Lower leg skin (tissue), 4 donors: ENCODE results near the gene CCDC146. TPM values are rescaled to one million over a fixed set of nuclear protein-coding genes. Genes with fewer than 3 reads are reported as not detected.

Experiments
- DNase-seq, 2 donors: peaks; one replicate each; pipeline ENCODE4 v3.0.0-alpha.2; 2019; ENCODE audit warnings: low spot score in 2 of 2
- H3K4me3 ChIP-seq: fragments of 200-600 bp; sonication (generic); 2 replicates; pipeline ENCODE4 v1.5.1; 2017; ENCODE audit warnings: mild to moderate bottlenecking, low read depth; ENCODE audit not compliant: poor library complexity, severe bottlenecking
- CTCF ChIP-seq, 3 donors: fragments of 450-650 bp; IDR thresholded peaks; one replicate each; pipeline ENCODE4 v1.5.1; 2016; ENCODE audit warnings: antibody characterized with exemption in 3 of 3, mild to moderate bottlenecking in 3 of 3, moderate library complexity in 2 of 3
- POLR2A ChIP-seq, 2 donors: fragments of 450-650 bp; IDR thresholded peaks; one replicate each; pipeline ENCODE4 v1.6.1; 2016 to 2017; ENCODE audit warnings: antibody characterized with exemption in 2 of 2, mild to moderate bottlenecking in 1 of 2, moderate library complexity in 1 of 2
- WGBS, 2 donors: methylation state at CpG; one replicate each; pipeline ENCODE4 v1.1.5; 2018; 5-methylcytosine and 5-hydroxymethylcytosine counted together
- intact Hi-C: fragments of 100-400 bp; cut with DNase I; formaldehyde crosslinking; loops from one replicate; pipeline ENCODE4 v1.15.0; 2023; ENCODE audit warnings: low total_unique reads
- total RNA-seq, 4 donors: library from RNA; depleted of rRNA; stranded (reverse); fragments of >200 nt; gene quantifications; one replicate each; pipeline ENCODE4 v1.1.0, GENCODE V29; 2016

Gene CCDC146
- total RNA-seq, 4 donors from 2014 or later, result 15.4 to 27.8 (median 20.7) TPM

- H3K4me3 ChIP-seq, result no peak overlapping the region
- 89 to 94% methylated on average over 2 of the region's 2 CpGs for WGBS, 2 donors
- TF ChIP-seq POLR2A (IDR thresholded peaks at IDR 0.05), result no peak
- no peak for TF ChIP-seq CTCF (IDR thresholded peaks at IDR 0.05)
- intact Hi-C loops, result no loop called here
- no peak for DNase-seq
Measured at GRCh38 chr7:77200542-77200941, 78.1 kb downstream of the CCDC146 start.

GRCh38 chr7:77202481-77202976 lies 80.1 kb downstream of the CCDC146 start:
- TF ChIP-seq POLR2A (IDR thresholded peaks at IDR 0.05) (no peak), CTCF (IDR thresholded peaks at IDR 0.05) (no peak)
- DNase-seq, result no peak
- H3K4me3 ChIP-seq, result no peak overlapping the region
- intact Hi-C loops, result no loop called here
- 72 to 83% methylated on average over 4 of the region's 4 CpGs for WGBS, 2 donors

- DNase-seq, result no peak
- intact Hi-C loops, result no loop called here
- WGBS, 2 donors, result 93 to 97% methylated on average over 3 of the region's 3 CpGs
- no peak for TF ChIP-seq CTCF (IDR thresholded peaks at IDR 0.05)
- TF ChIP-seq POLR2A (IDR thresholded peaks at IDR 0.05), result no peak
- no peak overlapping the region for H3K4me3 ChIP-seq
Measured at GRCh38 chr7:77205706-77206105, 83.3 kb downstream of the CCDC146 start.

- intact Hi-C loops, result no loop called here
- no peak for TF ChIP-seq CTCF (IDR thresholded peaks at IDR 0.05)
- no peak overlapping the region for H3K4me3 ChIP-seq
- DNase-seq, result no peak
Measured at GRCh38 chr7:77208416-77208815, 86.0 kb downstream of the CCDC146 start.

GRCh38 chr7:77209479-77210139 lies 87.2 kb downstream of the CCDC146 start:
- intact Hi-C loops, result no loop called here
- H3K4me3 ChIP-seq, result no peak overlapping the region
- DNase-seq, result no peak
- TF ChIP-seq CTCF (IDR thresholded peaks at IDR 0.05), result no peak
- TF ChIP-seq POLR2A (IDR thresholded peaks at IDR 0.05), result no peak
- WGBS, 2 donors, result 97 to 100% methylated on average over 6 of the region's 6 CpGs
